Measurements from ENCODE around the gene TMEM121.
"Not testable (repeated sequence)": the region's sequence is repeated elsewhere in the genome, so short reads cannot be mapped to it uniquely, and the experiment has no call there.

Gene TMEM121

DNA sequence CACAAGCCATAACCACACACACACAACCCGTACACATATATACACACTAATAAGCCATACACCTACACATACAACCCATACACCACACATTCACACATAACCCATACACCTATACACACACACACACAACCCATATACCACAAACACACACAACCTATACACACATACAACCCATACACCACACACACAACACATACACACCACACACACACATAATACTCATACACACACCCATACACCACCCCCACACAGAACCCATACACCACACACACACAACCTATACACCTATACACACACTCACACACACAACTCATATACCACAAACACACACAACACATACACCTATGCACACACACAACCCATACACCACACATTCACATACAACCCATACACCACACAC lies 44.1 kb downstream of the TMEM121 start:
- no peak for DNase-seq (ENCODE audit: low spot score)

GRCh38 chr14:105571181-105571951 lies 45.0 kb downstream of the TMEM121 start:
- DNase-seq (ENCODE audit: low spot score) = not testable (repeated sequence)

DNA sequence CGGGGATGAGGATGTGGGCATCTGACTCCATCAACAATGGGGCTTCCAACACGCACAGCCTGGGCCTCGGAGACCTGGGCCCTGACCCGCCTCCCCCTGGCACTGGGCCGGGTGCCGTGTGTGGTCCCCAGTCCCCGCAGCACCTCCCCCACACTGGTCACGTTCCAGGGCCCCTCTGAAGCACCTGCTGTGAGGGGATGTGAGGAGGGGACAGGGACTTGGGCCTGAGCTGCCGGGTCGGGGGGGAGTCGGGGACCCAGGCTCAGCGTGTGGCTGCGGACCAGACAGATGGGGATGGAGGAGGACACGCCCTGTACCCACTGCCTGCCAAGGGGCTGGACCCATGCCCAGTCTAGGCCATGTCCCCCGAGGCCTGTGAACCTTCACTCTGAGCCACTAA lies 45.7 kb downstream of the TMEM121 start:
- not testable (repeated sequence) for DNase-seq (ENCODE audit: low spot score)

DNA sequence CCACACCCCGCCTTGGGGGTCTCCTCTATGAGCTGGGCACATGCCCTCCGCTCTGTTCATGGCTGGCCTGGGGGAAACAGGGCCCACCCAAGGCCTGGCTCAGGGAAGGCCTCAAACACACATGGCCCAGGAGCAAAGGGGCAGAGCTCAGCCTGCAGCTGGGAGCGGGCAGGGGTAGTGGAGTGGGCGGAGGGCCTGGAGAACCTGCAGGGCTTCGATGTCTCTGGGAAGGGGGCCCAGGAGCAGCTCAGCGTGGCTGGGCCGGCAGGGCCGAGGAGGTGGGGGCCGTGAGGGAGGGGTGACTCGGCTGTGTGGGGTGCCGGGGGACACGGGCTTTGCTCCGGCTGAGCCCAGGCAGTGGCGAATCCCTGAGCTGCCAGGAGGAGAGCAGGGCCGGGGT lies 47.5 kb downstream of the TMEM121 start:
- not testable (repeated sequence) for DNase-seq (ENCODE audit: low spot score)

- not testable (repeated sequence) for DNase-seq (ENCODE audit: low spot score)
These were observed 48.0 kb downstream of the TMEM121 start for GRCh38 chr14:105574411-105574810.

DNA sequence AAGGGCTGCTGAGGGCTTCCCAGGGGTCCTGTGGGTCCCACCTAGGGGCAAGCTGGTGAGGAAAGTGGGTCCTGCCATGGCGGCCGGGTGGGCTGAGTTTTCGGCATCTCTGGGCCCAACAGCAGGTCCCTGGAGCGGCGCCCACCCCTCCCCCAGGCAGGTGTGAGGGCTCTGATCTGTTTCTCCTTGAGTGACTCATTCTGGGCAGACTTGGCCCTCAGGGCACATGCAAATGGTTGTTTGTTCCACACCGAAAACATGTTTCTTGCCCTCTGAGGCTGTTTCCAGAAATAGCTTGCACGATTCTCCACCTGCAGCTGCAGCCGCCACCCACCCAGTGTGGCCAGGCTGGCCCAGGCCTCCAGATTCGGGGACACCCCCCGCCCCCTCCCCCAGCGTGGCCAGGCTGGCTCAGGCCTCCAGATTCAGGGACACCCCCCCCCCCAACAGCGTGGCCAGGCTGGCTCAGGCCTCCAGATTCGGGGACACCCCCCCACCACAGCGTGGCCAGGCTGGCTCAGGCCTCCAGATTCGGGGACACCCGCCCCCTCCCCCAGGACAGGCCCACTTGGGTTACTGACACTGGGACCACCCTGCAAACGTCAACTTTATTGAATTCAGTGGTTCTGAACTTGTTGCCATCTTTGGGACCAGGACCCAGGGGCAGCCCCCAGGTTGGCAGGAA lies 48.8 kb downstream of the TMEM121 start:
- DNase-seq (ENCODE audit: low spot score) = not testable (repeated sequence)

- DNase-seq (ENCODE audit: low spot score) = no peak
These were observed 50.2 kb downstream of the TMEM121 start for GRCh38 chr14:105576525-105577088.

DNA sequence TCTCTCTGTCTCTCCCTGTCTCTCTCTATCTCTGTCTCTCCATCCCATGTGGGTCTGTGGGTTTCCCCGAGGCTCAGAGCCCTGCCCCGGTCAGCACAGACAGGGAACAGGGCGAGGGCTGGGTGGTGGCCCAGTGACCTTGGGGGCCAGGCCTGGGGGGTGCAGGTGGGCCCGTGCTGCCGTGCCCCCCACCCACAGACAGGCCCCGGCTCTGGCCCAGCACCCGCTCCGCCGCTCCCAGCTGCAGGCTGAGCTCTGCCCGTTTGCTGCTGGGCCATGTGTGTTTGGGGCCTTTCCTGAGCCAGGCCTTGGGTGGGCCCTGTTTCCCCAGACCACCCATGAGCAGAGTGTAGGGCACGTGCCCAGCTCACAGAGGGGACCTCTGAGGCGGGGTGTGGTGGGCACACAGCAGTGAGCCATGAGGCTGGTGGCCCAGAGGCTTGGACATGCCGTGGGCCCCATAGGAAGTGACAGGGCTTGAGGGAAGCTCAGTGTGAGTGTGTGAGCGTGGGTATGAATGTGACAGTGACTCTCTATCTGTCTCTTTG lies 51.0 kb downstream of the TMEM121 start:
- DNase-seq (ENCODE audit: low spot score) = no peak

DNA sequence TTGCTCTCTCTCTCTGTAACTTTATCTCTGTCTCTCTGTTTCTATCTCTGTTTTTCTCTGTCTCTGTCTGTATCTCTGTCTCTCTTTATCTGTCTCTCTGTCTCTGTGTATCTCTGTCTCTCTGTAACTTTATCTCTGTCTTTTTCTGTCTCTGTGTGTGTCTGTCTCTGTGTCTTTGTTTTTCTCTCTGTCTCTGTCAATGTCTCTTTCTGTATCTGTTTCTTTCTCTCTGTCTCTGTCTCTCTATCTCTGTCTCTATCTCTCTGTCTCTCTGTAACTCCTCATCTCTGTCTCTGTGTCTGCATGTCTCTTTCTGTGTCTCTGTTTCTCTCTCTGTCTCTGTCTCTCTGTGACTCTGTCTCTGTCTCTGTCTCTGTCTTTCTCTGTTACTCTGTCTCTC lies 51.7 kb downstream of the TMEM121 start:
- no peak for DNase-seq (ENCODE audit: low spot score)

- DNase-seq (ENCODE audit: low spot score) = not testable (repeated sequence)
These were observed 52.8 kb downstream of the TMEM121 start for GRCh38 chr14:105579221-105579620.
